Progenitor cell of endocrine pancreas (in vitro differentiated cells): ENCODE data around the gene ASS1. TPM values are rescaled to one million over a fixed set of nuclear protein-coding genes. Genes with fewer than 3 reads are reported as not detected.

Experiments
- DNase-seq: peaks from one replicate; pipeline ENCODE4 v3.0.0; 2021; ENCODE audit warnings: low spot score; ENCODE audit not compliant: unreplicated experiment
- H3K27ac Mint-ChIP-seq: 2 replicates; pipeline ENCODE4 v1.8.0; 2021; ENCODE audit warnings: mild to moderate bottlenecking, moderate library complexity, mixed read lengths
- H3K27me3 Mint-ChIP-seq: 2 replicates; pipeline ENCODE4 v1.8.0; 2021; ENCODE audit warnings: mixed read lengths
- H3K36me3 Mint-ChIP-seq: 2 replicates; pipeline ENCODE4 v1.8.0; 2022; ENCODE audit warnings: mixed read lengths; ENCODE audit not compliant: insufficient read depth
- H3K4me1 Mint-ChIP-seq: 2 replicates; pipeline ENCODE4 v1.8.0; 2021; ENCODE audit warnings: low read depth, mixed read lengths
- H3K4me3 Mint-ChIP-seq: 2 replicates; pipeline ENCODE4 v1.8.0; 2021; ENCODE audit warnings: low read depth, mild to moderate bottlenecking, moderate library complexity, mixed read lengths
- H3K9me3 Mint-ChIP-seq: 2 replicates; pipeline ENCODE4 v1.8.0; 2021; ENCODE audit warnings: low read depth, mixed read lengths
- total RNA-seq: library from RNA; stranded (reverse); gene quantifications from 2 replicates; pipeline ENCODE4 v1.2.1, GENCODE V29; 2021
- TF ChIP-seq, protein P1 (sequence below): fragments of 200-600 bp; sonication (generic); IDR thresholded peaks from one replicate; pipeline ENCODE4 v1.5.0; 2021; ENCODE audit warnings: antibody characterized with exemption, mild to moderate bottlenecking; ENCODE audit not compliant: unreplicated experiment

The ASS1 gene
- total RNA-seq, 1 donor from 2014 or later = 6.5 TPM

DNA sequence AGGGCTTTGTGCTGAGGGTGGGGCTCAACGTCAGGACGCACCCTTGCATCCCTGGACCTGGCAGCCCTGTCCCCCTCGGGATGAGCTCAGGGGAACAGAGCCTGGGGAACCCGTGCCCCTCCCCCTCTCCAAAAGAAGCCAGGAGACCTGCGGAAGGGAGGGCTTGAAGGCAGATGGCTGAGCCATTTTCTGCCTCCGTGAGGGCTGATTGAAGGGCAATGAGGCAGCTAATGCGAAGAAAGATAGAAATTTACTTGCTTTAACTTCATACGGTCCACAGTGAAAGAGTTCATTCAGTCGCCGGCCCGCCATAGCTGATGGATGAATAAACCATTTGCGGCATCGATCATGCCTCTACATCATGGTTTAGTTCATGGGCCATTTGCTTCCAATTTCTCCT is 28.8 kb downstream of the ASS1 start:
- Mint-ChIP-seq H3K9me3 (no peaks in the 10 kb centered on the region), H3K27ac (no peak overlapping the region), H3K4me1 (no peaks in the 10 kb centered on the region), H3K27me3 (peaks cover 4% of the 10 kb centered on the region), H3K36me3 (no peaks in the 10 kb centered on the region), H3K4me3 (no peak overlapping the region)
- DNase-seq = no peak
- TF ChIP-seq, protein P1, sequence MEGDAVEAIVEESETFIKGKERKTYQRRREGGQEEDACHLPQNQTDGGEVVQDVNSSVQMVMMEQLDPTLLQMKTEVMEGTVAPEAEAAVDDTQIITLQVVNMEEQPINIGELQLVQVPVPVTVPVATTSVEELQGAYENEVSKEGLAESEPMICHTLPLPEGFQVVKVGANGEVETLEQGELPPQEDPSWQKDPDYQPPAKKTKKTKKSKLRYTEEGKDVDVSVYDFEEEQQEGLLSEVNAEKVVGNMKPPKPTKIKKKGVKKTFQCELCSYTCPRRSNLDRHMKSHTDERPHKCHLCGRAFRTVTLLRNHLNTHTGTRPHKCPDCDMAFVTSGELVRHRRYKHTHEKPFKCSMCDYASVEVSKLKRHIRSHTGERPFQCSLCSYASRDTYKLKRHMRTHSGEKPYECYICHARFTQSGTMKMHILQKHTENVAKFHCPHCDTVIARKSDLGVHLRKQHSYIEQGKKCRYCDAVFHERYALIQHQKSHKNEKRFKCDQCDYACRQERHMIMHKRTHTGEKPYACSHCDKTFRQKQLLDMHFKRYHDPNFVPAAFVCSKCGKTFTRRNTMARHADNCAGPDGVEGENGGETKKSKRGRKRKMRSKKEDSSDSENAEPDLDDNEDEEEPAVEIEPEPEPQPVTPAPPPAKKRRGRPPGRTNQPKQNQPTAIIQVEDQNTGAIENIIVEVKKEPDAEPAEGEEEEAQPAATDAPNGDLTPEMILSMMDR = no peak

DNA sequence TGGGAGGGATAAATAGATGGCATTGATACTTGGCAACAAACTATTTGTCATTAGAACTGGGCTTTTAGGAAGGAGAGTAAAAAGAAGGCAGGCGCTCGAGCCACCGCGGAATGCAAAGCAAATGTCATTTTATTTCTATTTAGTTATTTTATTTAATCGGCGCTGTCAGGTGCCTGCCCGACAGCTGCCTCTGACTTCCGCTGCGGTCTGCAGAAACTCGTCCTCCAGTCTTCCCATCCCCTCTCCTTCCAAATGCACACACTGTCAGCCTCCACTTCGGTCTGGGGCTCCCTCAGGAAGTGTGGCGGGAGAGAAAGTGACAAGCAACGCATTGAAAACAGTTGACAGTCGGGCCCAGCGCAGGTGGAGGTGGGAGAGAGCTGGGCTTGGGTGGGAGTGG is 29.3 kb downstream of the ASS1 start:
- H3K27me3 Mint-ChIP-seq = peaks cover 4% of the 10 kb centered on the region
- H3K9me3 Mint-ChIP-seq = no peaks in the 10 kb centered on the region
- H3K4me1 Mint-ChIP-seq = no peaks in the 10 kb centered on the region
- H3K36me3 Mint-ChIP-seq = no peaks in the 10 kb centered on the region
- no peak overlapping the region for H3K4me3 Mint-ChIP-seq
- DNase-seq = no peak
- TF ChIP-seq, protein P1 = no peak
- H3K27ac Mint-ChIP-seq = no peak overlapping the region

DNA sequence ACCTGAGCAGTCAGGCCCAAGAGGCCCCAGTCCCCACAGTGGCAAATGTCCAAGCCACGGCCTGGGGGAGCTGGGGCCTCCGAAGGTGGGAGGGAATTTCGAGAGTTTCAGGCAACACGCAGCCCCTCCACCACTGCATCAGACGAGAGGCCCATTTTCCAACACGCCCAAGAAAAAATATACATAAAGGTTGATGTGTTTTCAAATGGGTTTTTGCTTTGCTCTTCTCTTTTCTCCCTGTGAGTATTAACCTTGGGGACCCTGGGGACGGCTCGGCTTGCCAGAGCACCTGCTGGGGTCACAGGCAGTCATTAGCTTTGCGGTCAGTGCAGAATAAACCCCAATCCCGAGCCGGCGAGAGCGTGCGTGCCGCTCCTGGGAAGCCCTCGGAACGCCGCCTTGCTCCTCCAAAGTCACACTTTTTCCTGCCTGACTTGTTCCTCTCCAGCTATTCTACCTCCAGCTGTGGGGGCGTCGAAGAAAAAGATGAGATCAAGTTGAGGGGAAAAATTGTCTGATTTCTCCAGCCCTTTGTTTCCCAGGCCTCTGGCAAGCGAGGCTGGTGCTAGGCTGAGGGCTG is 31.5 kb downstream of the ASS1 start:
- Mint-ChIP-seq H3K27me3 (peaks cover 8% of the 10 kb centered on the region), H3K4me1 (no peaks in the 10 kb centered on the region), H3K4me3 (no peak overlapping the region), H3K36me3 (no peaks in the 10 kb centered on the region), H3K9me3 (no peaks in the 10 kb centered on the region), H3K27ac (no peak overlapping the region)
- no peak for DNase-seq
- TF ChIP-seq, protein P1 = no peak

DNA sequence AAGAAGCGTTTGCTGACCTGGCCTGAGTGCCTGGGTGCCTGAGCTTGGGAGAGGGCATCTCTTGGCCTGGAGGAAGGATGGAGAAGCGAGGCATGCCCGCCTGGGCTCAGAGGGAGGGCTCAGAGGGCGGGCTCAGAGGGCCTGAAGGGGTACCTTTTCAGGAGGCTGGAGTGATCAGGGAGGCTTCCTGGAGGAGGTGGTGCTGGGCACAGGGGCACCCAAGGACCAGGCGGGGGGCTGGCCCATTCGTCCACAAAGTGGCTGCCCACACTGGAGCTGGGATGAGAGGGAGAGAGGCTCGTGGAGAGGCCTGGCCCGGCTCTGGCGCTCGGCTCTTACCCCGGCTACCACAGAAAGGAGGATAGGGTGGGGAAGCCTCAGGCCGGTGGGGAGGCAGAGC is 32.8 kb downstream of the ASS1 start:
- no peak overlapping the region for H3K27ac Mint-ChIP-seq
- no peaks in the 10 kb centered on the region for H3K9me3 Mint-ChIP-seq
- no peak for DNase-seq
- H3K27me3 Mint-ChIP-seq = peaks cover 19% of the 10 kb centered on the region
- no peaks in the 10 kb centered on the region for H3K36me3 Mint-ChIP-seq
- TF ChIP-seq, protein P1 = no peak
- no peak overlapping the region for H3K4me3 Mint-ChIP-seq
- no peaks in the 10 kb centered on the region for H3K4me1 Mint-ChIP-seq

DNA sequence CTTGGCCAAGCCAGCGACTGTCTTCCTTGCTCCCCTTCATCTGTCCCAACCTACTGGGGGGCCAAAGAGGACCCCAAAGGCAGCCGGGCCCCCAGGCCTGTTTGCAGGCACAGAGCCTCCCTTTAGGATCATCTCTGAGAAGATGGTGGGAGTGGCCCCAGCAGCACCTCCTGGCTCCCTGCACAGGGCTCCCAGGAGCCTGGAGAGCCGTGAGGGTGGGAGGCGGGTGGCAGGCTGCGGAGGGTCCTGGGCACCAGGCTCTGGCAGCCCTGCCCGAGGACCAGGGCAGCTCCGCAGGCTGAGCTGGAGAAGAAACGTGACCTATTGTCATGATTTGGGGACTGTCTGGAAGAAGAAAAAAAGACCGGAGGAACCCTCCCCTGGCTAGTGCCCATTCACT is 33.4 kb downstream of the ASS1 start:
- Mint-ChIP-seq H3K9me3 (no peaks in the 10 kb centered on the region), H3K27me3 (peaks cover 25% of the 10 kb centered on the region), H3K36me3 (no peaks in the 10 kb centered on the region), H3K4me1 (peaks cover 3% of the 10 kb centered on the region), H3K27ac (no peak overlapping the region), H3K4me3 (no peak overlapping the region)
- DNase-seq = no peak
- TF ChIP-seq, protein P1 = no peak
